Fibroblast of peridontal ligament (primary cell): ENCODE results near the gene WFDC10A.
"Not testable (repeated sequence)": the region's sequence is repeated elsewhere in the genome, so short reads cannot be mapped to it uniquely, and the experiment has no call there.

Experiments
- DNase-seq: peaks from one replicate; pipeline ENCODE4 v3.0.0-alpha.2; 2010; ENCODE audit errors: extremely low read depth

The WFDC10A gene

GRCh38 chr20:45629496-45630100 is at the start of gene WFDC10A:
Gene WFDC10A (plus strand): TSS chr20:45629739. CDS start chr20:45629814, 75 bp downstream.
- DNase-seq, result peak; percentile 53

GRCh38 chr20:45581702-45582101 is 47.8 kb upstream of the WFDC10A start:
- DNase-seq, result no peak

- DNase-seq, result no peak
Observed at GRCh38 chr20:45583502-45583901, 46.0 kb upstream of the WFDC10A start.

- not testable (repeated sequence) for DNase-seq
Observed at GRCh38 chr20:45584294-45584693, 45.2 kb upstream of the WFDC10A start.

GRCh38 chr20:45585986-45586385 is 43.6 kb upstream of the WFDC10A start:
- not testable (repeated sequence) for DNase-seq

- DNase-seq, result no peak
Observed at GRCh38 chr20:45588800-45589199, 40.7 kb upstream of the WFDC10A start.

GRCh38 chr20:45589725-45590124 is 39.8 kb upstream of the WFDC10A start:
- DNase-seq, result no peak

- peak; percentile 48 for DNase-seq
Observed at GRCh38 chr20:45592574-45593189, 36.9 kb upstream of the WFDC10A start.

- DNase-seq, result no peak
Observed at GRCh38 chr20:45593498-45593897, 36.0 kb upstream of the WFDC10A start.

- DNase-seq, result no peak
Observed at GRCh38 chr20:45595235-45595634, 34.3 kb upstream of the WFDC10A start.

GRCh38 chr20:45607810-45608209 is 21.7 kb upstream of the WFDC10A start:
- no peak for DNase-seq

- DNase-seq, result peak; percentile 83
Observed at GRCh38 chr20:45611054-45611453, 18.5 kb upstream of the WFDC10A start.

- DNase-seq, result no peak
Observed at GRCh38 chr20:45612314-45612713, 17.2 kb upstream of the WFDC10A start.

GRCh38 chr20:45617591-45617990 is 11.9 kb upstream of the WFDC10A start:
- DNase-seq, result no peak

- DNase-seq, result no peak
Observed at GRCh38 chr20:45621593-45621992, 7.9 kb upstream of the WFDC10A start.

- DNase-seq, result no peak
Observed at GRCh38 chr20:45626540-45626939, 3.0 kb upstream of the WFDC10A start.

GRCh38 chr20:45630371-45630770 is 832 bp downstream of the WFDC10A start:
- no peak for DNase-seq

GRCh38 chr20:45631184-45631583 is 1.6 kb downstream of the WFDC10A start, which contains the start of gene WFDC9:
Gene WFDC9 (minus strand): TSS chr20:45631284. CDS start chr20:45610181, 21,103 bp downstream.
- no peak for DNase-seq

GRCh38 chr20:45636513-45636912 is 7.0 kb downstream of the WFDC10A start:
- no peak for DNase-seq

GRCh38 chr20:45639687-45640086 is 10.1 kb downstream of the WFDC10A start:
- no peak for DNase-seq

- DNase-seq, result not testable (repeated sequence)
Observed at GRCh38 chr20:45641076-45641475, 11.5 kb downstream of the WFDC10A start.

- DNase-seq, result not testable (repeated sequence)
Observed at GRCh38 chr20:45645869-45646268, 16.3 kb downstream of the WFDC10A start.

- DNase-seq, result no peak
Observed at GRCh38 chr20:45646875-45647274, 17.3 kb downstream of the WFDC10A start.
